Mesothelial cell of epicardium (in vitro differentiated cells): ENCODE measurements around the gene OGFOD2. TPM values are rescaled to one million over a fixed set of nuclear protein-coding genes. Genes with fewer than 3 reads are reported as not detected.

Experiments
- DNase-seq, 2 experiments: peaks; one replicate each; pipeline ENCODE4 v3.0.0; 2021; ENCODE audit warnings: low spot score in 2 of 2; ENCODE audit not compliant: unreplicated experiment in 2 of 2
- H3K27ac Mint-ChIP-seq: 2 replicates; pipeline ENCODE4 v1.8.0; 2021; ENCODE audit warnings: mixed read lengths
- H3K27me3 Mint-ChIP-seq: 2 replicates; pipeline ENCODE4 v1.8.0; 2021; ENCODE audit warnings: low read depth, mixed read lengths
- H3K36me3 Mint-ChIP-seq: 2 replicates; pipeline ENCODE4 v1.8.0; 2021; ENCODE audit warnings: mixed read lengths
- H3K4me1 Mint-ChIP-seq: 2 replicates; pipeline ENCODE4 v1.8.0; 2021; ENCODE audit warnings: mixed read lengths
- H3K4me3 Mint-ChIP-seq: 2 replicates; pipeline ENCODE4 v1.8.0; 2021; ENCODE audit warnings: mild to moderate bottlenecking, moderate library complexity, mixed read lengths
- H3K9me3 Mint-ChIP-seq: 2 replicates; pipeline ENCODE4 v1.8.0; 2021; ENCODE audit warnings: mixed read lengths
- total RNA-seq: library from RNA; stranded (reverse); gene quantifications from 3 replicates; pipeline ENCODE4 v1.2.1, GENCODE V29; 2021
- TF ChIP-seq, protein P1 (sequence below): fragments of 200-600 bp; sonication (generic); IDR thresholded peaks from one replicate; pipeline ENCODE4 v1.5.0; 2021; ENCODE audit warnings: antibody characterized with exemption; ENCODE audit not compliant: unreplicated experiment

The OGFOD2 gene
- total RNA-seq, 1 donor from 2014 or later, result 15.0 TPM

DNA sequence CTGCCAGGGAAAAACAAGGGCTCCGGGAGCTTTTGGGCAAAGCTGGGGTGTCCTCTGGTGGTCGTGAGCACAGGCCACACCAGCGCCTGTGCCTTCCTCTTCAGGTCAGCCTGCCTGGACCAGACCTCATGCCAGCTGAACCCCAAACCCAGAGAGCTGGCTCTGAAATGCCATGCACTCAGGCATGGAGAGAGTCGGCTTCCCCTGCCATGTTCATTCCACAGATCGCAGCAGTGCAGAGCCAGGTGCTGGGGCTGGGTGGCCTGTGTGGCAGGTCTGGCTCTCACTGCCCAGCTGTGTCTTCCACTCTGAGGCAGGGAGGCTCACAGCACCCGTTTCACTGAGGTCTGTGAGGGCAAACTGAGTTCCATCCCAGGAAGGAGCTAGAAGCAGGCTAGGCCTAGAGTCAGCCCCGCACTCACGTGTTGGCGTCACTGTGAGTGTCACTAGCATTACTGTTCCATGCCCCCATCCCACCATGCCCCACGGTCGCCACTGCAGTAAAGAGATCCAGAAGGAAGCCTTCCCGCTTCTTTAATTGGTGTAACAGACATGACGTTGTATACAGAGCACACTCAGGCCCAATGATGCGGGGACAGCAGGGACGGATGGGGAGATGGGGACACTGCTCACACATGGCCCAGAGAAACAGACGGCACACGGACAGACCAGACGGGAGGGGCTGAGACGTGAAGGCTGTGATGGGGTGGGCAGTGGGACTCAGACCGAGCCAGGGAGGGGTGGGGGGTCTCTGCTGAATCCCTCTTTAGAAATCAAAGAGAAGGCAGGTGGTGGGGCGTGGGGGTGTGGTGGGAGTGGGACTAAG lies 8.1 kb downstream of the OGFOD2 start:
- no peaks in the 10 kb centered on the region for H3K9me3 Mint-ChIP-seq

DNA sequence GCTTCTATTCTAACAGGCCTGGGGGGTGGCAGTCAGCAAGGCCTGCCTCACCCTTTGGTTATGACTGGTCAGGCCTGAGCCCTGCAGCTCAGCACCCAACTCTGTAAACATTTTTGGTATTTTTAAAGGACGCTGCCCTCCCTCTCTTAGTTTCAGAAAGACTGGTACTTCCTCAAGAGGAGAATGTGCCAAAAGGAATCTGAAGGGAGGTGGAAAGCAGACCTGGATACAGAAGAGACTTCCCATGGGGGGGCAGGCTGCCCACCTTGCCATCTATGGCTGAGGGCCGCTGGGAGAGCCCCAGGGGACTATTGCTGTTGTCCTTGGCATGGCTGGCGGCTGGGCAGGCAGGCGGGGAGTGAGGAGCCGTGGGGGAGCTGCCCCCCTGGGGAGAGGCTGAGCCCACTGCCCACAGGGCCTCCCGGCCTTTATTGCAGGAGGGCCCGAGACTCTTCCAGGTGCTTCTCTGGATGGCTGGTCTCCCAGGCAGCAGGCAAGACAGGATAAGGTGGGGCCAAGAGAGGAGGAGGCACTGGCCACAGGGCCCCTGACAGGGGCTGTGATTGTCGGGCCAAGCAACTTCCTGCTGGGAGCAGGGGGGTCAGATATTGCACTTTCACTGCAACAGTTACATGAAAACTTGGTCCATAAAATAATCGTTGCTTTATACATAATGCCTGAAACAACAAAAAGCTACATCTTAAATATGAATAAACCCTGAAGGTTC lies 8.9 kb downstream of the OGFOD2 start:
- Mint-ChIP-seq H3K27ac (peak overlapping the region; percentile 73), H3K4me1 (peaks cover 47% of the 10 kb centered on the region), H3K36me3 (no peaks in the 10 kb centered on the region), H3K9me3 (no peaks in the 10 kb centered on the region), H3K4me3 (peak overlapping the region; percentile 26), H3K27me3 (no peaks in the 10 kb centered on the region)
- TF ChIP-seq, protein P1, sequence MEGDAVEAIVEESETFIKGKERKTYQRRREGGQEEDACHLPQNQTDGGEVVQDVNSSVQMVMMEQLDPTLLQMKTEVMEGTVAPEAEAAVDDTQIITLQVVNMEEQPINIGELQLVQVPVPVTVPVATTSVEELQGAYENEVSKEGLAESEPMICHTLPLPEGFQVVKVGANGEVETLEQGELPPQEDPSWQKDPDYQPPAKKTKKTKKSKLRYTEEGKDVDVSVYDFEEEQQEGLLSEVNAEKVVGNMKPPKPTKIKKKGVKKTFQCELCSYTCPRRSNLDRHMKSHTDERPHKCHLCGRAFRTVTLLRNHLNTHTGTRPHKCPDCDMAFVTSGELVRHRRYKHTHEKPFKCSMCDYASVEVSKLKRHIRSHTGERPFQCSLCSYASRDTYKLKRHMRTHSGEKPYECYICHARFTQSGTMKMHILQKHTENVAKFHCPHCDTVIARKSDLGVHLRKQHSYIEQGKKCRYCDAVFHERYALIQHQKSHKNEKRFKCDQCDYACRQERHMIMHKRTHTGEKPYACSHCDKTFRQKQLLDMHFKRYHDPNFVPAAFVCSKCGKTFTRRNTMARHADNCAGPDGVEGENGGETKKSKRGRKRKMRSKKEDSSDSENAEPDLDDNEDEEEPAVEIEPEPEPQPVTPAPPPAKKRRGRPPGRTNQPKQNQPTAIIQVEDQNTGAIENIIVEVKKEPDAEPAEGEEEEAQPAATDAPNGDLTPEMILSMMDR, result no peak
- no peak for DNase-seq

More for the DNA sequence above, 8.1 kb downstream of the OGFOD2 start:
- peak overlapping the region; percentile 67 for H3K27ac Mint-ChIP-seq
- TF ChIP-seq, protein P1, result no peak
- H3K4me3 Mint-ChIP-seq, result peak overlapping the region; percentile 47
- no peaks in the 10 kb centered on the region for H3K27me3 Mint-ChIP-seq
- peaks cover 47% of the 10 kb centered on the region for H3K4me1 Mint-ChIP-seq
- no peaks in the 10 kb centered on the region for H3K36me3 Mint-ChIP-seq
- no peak for DNase-seq

DNA sequence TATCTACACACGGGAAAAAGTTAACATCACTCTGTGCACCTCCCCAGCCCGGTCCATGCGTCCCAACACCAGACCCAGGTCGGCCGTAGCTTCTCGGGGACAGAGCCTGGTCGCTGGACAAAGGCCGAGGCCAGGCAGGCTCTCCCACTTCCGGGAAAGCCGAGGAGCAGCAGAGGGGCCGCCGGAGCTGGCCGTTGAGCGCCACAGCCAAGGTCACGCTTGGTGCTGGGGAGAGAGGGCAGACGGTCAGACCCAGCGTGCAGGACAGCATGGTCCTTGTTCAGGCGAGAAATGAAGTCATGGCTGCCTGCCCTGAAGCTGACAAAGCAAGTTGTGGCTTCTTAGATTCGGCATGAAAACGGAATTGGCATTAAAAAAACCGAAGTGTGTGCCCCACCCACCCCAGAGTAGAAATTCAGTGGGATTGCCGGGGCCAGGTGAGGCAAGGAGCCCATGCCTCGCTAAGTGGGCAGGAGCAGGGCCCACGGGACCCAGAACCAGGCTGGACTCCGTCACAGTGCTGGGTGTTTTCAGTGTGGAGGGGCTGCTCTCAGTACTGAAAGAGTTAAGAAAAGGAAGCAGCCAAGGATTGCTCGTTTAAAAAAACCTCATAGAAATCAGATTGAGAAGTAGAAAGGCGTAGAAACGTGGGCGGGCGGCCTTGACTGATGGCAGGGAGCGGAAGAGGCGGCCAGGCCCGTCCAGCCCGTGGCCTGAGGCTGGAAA lies 9.7 kb downstream of the OGFOD2 start:
- no peak for DNase-seq
- no peaks in the 10 kb centered on the region for H3K36me3 Mint-ChIP-seq
- H3K4me3 Mint-ChIP-seq, result peak overlapping the region; percentile 34
- H3K27me3 Mint-ChIP-seq, result no peaks in the 10 kb centered on the region
- H3K9me3 Mint-ChIP-seq, result no peaks in the 10 kb centered on the region
- TF ChIP-seq, protein P1, result no peak
- peaks cover 42% of the 10 kb centered on the region for H3K4me1 Mint-ChIP-seq
- H3K27ac Mint-ChIP-seq, result peak overlapping the region; percentile 73

DNA sequence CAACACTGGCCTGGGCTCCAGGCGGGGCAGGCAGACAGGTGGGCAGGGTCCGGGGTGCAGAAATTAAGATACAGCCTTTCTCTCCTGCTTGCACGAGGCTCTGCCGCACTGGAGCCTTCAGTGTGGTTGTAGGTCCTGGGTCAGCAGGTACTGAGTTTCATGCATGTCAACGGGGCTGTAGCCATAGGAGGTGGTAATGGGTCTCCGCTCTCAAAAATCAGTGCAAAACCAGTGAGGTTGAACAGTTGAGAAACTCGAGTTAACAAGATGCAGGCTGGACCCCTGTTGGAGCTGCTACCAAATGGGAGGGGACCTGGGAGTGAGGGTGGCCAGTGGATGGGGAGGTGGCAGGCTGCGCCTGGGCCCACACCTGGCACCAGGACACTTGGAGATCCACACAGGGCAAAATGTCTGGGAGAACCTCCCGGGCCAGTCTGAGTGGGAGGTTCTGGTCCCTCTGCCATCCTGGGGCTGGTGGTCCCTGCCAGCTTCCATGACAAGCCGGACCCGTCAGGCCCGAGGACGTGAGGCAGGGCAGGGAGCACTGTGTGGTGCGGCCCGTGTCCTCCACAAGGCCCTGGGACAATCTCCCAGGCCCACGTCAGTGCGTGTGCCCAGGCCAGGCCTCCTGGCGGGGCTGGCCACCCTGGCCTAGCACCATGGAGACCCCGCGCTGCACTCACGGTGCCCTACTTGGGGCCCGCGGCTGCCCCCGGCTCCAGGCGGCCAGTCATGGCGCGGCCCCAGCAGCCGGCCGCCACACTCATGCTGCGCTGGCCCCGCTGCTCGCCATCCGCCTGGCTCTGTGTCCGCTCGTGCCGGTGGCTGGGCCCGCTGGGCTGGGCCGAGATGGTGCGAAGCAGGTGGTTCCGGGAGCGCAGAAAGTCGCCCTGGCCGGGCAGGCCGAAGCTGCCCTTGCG lies 10.6 kb downstream of the OGFOD2 start:
- no peak for DNase-seq
- TF ChIP-seq, protein P1, result no peak
- Mint-ChIP-seq H3K9me3 (no peaks in the 10 kb centered on the region), H3K27me3 (no peaks in the 10 kb centered on the region), H3K27ac (peak overlapping the region; percentile 73), H3K36me3 (no peaks in the 10 kb centered on the region), H3K4me3 (no peak overlapping the region), H3K4me1 (peaks cover 38% of the 10 kb centered on the region)
